ENCODE data around the gene TEX51.

Gene TEX51

GRCh38 chr2:126905991-126906390 is 7.3 kb downstream of the TEX51 start:
- TF ChIP-seq, protein P1, sequence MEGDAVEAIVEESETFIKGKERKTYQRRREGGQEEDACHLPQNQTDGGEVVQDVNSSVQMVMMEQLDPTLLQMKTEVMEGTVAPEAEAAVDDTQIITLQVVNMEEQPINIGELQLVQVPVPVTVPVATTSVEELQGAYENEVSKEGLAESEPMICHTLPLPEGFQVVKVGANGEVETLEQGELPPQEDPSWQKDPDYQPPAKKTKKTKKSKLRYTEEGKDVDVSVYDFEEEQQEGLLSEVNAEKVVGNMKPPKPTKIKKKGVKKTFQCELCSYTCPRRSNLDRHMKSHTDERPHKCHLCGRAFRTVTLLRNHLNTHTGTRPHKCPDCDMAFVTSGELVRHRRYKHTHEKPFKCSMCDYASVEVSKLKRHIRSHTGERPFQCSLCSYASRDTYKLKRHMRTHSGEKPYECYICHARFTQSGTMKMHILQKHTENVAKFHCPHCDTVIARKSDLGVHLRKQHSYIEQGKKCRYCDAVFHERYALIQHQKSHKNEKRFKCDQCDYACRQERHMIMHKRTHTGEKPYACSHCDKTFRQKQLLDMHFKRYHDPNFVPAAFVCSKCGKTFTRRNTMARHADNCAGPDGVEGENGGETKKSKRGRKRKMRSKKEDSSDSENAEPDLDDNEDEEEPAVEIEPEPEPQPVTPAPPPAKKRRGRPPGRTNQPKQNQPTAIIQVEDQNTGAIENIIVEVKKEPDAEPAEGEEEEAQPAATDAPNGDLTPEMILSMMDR (conservative IDR thresholded peaks at IDR 0.05; ENCODE audit: low read length), result no peak
- H3K4me3 ChIP-seq (ENCODE audit: low read length), result no peak overlapping the region
- no peak for DNase-seq (ENCODE audit: low read depth)

DNA sequence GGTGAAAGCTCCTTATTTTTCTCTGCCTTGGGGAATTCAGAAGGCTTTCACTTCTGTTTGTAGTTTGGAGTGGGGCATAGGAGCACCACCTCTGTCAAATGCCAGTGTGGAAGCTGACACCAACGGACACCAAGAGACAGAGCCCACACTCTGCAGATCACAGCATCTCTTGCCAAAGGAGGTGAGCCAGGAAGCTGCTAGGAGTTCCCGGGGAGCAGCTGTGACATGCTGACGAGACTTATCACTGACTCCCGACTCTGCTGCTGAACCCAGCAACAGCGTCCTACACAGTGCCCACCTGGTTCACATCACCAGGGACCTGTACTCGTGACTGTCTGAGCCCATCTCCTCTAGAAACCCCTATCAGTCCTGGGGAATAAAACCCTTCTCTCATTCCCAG is 8.1 kb downstream of the TEX51 start:
- TF ChIP-seq, protein P1 (conservative IDR thresholded peaks at IDR 0.05; ENCODE audit: low read length), result no peak
- DNase-seq (ENCODE audit: low read depth), result no peak

GRCh38 chr2:126907671-126908070 is 9.0 kb downstream of the TEX51 start:
- no peak for DNase-seq (ENCODE audit: low read depth)
- TF ChIP-seq, protein P1 (conservative IDR thresholded peaks at IDR 0.05; ENCODE audit: low read length), result no peak
- no peak overlapping the region for H3K4me3 ChIP-seq (ENCODE audit: low read length)

More for the DNA sequence above, 8.1 kb downstream of the TEX51 start:
- H3K4me3 ChIP-seq (ENCODE audit: low read length), result no peak overlapping the region

GRCh38 chr2:126908721-126909177 is 10.1 kb downstream of the TEX51 start:
- no peak for DNase-seq (ENCODE audit: low read depth)
- H3K4me3 ChIP-seq (ENCODE audit: low read length), result no peak overlapping the region
- TF ChIP-seq, protein P1 (conservative IDR thresholded peaks at IDR 0.05; ENCODE audit: low read length), result no peak

DNA sequence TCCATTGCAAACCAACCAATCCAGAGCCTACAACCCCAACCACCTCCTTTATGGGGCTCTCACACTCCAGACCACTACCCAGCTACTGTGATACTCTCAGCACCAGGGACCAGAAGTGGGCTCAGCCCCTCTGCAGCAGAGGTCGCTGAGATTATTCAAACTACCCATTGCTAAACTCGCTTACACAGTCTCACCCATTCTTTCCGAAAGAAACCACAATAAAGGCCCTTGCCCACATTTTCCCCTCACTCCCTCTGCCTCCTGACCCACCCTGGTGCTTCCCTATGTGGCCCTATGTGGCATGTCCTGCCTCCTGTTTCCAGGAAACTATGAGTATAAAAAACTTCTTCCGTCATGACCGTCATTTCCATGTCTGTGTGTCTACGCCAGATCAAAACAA is 10.7 kb downstream of the TEX51 start:
- DNase-seq (ENCODE audit: low read depth), result no peak
- TF ChIP-seq, protein P1 (conservative IDR thresholded peaks at IDR 0.05; ENCODE audit: low read length), result no peak
- H3K4me3 ChIP-seq (ENCODE audit: low read length), result no peak overlapping the region

GRCh38 chr2:126909781-126910180 is 11.1 kb downstream of the TEX51 start:
- DNase-seq (ENCODE audit: low read depth), result no peak
- TF ChIP-seq, protein P1 (conservative IDR thresholded peaks at IDR 0.05; ENCODE audit: low read length), result no peak
- H3K4me3 ChIP-seq (ENCODE audit: low read length), result no peak overlapping the region

GRCh38 chr2:126910637-126911036 is 11.9 kb downstream of the TEX51 start:
- TF ChIP-seq, protein P1 (conservative IDR thresholded peaks at IDR 0.05; ENCODE audit: low read length), result no peak
- no peak overlapping the region for H3K4me3 ChIP-seq (ENCODE audit: low read length)
- DNase-seq (ENCODE audit: low read depth), result no peak

Data from AG10803 (cell line).